CD4-positive, alpha-beta T cell treated with Interleukin-2 at 100 ng/mL for 4 hours (primary cell): ENCODE measurements around the gene RBM34.
A peak's percentile ranks its signal among the peaks of the same experiment; 100 is the strongest.
"Not testable (repeated sequence)": the region's sequence is repeated elsewhere in the genome, so short reads cannot be mapped to it uniquely, and the experiment has no call there.

Source experiments
- DNase-seq: peaks from one replicate; pipeline ENCODE4 v3.0.0-alpha.2; 2020; ENCODE audit warnings: low spot score

RBM34 gene, protein sequence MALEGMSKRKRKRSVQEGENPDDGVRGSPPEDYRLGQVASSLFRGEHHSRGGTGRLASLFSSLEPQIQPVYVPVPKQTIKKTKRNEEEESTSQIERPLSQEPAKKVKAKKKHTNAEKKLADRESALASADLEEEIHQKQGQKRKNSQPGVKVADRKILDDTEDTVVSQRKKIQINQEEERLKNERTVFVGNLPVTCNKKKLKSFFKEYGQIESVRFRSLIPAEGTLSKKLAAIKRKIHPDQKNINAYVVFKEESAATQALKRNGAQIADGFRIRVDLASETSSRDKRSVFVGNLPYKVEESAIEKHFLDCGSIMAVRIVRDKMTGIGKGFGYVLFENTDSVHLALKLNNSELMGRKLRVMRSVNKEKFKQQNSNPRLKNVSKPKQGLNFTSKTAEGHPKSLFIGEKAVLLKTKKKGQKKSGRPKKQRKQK

DNA sequence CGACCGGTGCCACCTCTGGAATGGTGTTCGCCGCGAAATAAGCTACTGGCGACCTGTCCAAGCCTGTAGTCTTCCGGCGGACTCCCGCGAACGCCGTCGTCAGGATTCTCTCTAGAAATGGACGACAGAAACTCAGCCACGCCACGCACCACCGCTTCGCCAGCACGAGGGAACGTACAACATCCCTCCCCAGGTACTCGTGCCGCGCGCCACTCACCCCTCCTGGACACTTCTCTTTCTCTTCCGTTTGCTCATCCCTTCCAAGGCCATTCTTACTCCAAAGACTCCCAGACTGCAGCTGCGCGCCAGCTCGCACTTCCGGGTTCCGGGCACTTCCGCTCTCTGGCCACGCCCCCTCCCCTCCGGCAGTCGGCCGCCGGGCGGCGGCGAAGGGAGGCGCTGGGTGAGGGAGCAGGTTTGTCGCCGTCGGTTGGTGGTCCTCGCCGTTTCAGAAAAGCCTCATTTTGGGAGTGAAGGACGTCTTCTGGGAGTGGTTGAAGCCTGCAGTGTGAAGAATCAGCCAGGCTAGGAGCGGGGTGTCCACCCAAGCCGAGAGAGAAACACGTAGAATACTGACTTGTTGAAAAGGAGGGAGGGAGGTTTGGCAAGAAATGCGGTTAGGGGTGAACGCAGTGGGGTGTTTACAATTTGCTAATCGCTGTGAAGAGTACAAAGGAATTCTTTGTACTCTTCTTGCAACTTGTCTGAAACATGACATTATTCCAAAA is at the start of gene RBM34:
Gene RBM34 (minus strand): TSS at position 294 of the 728 bp plus-strand sequence. CDS start 24 bp downstream, at position 270.
- DNase-seq: peak; percentile 90

DNA sequence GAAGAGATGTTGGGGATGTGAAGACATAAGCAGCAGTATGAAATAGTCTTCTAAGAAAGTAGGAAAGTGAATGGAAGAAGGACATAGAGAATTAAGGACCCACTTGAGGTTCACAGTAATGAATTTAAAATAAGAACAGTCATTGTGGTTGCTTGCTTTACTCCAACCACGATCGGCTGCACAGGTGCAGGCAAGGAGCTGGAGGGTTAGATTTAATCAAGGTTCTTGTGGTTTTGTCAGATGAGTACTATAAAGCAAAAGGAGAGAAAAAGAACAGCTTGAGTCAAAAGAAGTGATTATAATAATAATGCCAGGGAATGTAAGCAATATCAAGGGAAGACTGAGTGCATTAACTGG is 46.1 kb upstream of the RBM34 start:
- peak; percentile 66 for DNase-seq

DNA sequence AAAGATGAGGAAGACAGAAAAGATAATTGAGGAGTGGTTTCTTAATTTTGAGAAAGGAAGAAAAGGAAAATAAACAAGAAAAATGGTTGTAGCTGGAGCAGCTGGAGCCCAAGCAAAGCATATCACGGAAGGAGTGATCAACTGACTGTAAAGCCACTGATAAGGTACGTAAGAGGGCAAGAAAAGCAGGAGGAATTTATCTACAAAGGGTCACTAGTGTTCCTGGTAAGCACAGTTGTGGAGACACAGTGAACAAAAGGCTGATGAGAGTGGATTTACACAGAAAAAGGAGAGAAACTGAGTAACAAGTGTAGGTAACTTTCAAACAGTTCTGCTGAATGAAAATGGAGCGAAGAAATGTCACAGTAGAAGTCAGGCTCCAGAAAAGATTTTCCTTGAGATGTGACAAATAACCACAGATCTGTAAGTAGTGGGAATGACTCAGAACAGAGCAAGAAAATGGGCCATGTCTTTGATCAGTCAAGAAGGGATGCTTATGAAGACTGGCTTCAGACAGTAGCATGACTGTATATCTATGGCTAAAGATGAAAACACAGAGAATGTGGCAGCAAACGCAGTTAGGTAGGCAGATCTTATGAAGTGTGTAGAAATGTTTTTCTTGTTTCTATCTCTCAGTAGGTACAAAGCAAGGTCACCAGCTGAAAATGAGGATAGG is 45.6 kb upstream of the RBM34 start:
- peak; percentile 67 for DNase-seq

DNA sequence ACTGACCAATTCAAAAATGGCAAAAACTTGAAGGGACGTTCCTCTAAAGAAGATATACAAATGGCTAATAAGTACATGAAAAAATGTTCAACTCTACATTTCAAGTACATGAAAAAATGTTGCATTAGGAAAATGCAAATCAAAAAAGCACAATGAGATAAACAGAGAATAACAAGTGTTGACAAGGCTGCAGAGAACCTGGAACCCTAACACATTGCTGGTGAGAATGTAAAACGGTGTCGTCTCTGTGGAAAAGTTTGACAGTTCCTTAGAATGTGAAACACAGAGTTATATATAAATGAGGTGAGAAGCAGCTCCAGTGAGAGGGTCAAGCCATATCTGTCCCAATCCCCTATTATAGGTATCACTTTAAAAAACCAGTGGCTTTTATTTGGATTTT is 44.6 kb upstream of the RBM34 start:
- DNase-seq: no peak

DNA sequence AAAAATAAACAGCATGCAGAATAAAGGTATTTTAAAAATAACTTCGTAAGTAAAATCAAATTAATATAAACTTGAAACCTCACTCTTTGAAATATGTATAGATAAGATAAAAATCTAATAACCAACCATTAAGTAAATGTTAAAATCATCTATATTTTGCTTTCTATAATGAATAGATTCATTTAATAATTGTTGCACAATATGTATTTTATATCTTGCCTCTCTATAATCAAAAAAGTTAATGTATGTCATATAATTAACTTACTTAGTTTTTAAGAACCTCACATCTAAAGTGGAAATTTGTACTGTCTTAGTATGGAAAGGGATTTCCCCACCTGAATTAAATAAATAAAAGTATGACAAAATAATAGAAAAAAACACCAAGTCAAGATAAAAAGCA is 42.4 kb upstream of the RBM34 start:
- no peak for DNase-seq

DNA sequence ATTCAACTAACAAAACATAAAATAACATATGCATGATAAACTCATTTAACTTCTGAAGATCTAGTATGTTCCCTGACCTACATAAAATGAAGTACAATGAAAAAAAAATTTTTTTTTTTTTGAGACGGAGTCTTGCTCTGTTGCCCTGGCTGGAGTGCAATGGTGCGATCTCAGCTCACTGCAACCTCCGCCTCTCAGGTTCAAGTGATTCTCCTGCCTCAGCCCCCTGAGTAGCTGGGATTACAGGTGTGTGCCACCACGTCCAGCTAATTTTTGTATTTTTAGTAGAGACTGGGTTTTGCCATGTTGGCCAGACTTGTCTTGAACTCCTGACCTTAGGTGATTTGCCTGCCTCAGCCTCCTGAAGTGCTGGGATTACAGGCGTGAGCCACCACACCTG is 41.4 kb upstream of the RBM34 start:
- DNase-seq: not testable (repeated sequence)

DNA sequence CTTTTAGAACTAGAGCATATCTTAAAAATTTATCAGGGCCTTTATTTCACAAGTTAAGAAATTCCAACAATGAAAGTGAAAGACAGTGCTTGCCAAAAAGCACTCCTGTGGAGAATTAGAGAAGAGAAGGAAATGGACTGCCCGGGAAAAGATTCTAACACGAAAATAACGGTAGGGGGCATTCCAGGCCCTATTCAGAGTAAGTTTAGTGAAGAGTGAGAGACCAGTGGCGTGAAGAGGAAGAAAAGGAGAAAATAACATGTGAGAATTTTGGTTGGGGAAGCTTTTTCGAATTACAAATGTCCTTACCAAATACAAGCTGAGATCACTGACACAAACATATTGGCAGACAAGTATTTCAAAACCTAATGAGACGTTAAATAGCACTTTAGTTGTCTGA is 38.4 kb upstream of the RBM34 start:
- no peak for DNase-seq

DNA sequence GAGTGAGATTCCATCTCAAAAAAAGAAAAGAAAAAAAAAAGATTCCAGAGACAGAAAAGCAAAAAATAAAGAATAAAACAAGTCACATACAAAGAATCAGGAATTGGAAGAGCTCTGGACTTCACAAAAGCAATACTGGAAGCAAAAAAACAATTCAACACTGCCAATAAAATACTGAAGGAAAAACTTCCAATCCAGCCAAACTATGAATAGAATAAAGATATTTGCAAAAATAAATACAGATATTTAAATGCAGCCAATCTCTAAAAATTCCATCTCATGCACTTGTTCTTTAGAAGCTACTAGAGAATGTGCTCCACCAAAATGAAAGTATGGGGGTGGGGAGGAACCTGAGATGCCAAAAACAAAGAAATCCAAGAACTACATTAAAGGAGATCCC is 29.4 kb upstream of the RBM34 start:
- no peak for DNase-seq

DNA sequence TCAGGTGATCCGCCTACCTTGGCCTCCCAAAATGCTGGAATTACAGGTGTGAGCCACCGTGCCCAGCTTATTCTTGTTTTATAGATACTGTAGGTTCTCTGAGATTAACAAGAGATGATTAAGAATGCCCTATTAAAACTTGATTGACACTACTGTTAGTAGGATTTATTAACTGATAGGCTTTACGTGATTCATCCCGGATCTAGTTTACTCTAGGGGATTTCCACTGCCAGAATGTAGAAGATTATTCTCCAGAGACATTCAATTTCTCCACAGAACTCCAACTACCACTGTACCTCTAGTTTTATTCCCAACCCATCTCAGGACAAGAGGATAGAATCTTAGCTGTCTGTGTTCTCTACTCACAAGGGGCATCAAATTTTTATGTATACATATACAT is 26.3 kb upstream of the RBM34 start:
- no peak for DNase-seq

DNA sequence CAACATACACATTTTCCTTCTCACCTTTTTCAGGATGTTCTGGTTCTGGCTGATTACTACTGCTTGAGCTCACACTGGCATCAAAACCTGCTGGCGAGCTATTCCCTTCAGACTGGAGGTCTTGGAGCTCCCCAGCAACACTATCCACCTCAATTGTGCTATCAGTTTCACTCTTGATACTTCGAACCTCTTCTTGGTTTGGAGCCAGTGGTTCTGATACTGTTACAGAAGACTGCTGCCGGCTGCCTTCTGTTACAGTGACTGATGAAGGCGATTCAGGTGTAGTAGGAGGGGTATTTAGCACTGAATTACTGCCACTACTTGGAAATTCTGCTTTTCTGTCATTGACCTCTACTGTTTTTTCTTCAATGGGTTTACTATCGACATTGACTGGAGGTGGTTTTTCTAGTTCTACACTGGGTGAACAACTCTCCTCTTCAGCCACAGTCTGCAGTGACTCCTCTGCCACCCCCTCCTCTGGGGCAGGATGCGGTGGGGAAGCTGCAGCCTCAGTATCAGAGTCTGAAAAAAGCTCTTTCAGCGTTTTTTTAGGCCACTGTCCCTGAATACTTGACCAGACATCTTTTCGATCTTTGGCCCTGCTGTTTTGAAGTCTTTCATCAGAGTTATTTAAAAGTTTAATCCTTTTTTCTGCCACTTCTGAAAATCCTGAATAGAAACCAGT is 20.7 kb upstream of the RBM34 start:
- no peak for DNase-seq

DNA sequence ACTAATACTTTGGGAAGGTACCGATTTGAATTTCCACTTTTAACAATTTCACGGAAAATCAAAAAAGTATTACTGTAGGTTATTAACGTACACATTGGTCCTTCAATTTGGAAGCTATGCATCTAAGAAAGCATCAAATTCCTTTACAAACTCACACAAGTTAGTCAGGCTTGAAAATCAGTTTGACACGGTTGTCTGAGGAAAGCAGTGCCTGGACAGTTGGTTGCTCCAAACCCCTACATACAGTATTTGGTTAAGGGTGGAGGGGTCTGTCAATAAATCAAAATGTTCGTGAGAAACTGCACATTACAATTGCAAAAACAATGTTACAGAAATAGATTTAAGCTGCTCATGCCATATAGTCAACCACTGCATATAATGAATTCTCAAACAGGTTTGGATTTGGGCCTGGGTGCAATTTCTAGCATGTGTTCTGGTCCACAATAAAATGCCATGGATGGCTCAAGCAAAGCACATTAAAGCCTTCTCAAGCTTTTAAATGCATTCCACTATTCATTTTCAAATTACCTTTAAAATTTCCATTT is 19.9 kb upstream of the RBM34 start:
- DNase-seq: no peak

DNA sequence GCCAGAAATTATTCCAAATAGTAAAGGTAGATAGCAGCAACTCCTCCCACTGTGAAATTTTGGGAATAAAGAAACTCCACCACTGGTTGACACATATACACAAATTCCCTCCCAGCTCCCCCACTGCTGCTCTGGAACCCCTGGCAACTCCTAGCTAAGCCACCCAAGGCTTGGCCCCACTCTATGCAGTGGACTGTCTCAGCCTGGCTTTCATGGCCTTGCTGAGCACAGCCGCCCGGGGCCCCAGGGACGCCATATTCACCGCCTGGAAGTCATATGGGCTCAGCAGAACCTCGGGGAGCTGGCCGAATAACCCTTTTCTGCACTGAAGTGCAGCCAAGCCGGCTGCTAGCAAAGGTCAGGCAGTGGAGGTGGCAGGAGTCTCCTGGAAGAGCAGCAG is 15.4 kb upstream of the RBM34 start:
- DNase-seq: no peak

DNA sequence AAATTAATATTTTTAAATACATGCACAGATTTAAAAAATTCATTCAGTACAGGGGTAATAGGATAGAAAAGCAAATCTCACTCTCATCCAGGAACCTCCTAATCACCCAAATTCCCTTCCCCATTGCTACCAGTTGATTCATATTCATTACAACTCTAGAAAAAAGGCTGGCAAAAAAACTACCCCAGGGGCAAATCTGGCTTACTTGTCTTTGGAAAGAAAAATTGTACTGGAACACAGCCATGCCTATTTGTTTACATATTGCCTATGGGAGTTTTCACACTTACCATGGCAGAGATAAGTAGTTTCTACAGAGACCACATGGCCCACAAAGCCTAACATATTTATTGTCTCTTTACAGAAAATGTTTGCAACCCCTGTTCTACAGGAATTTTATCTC is 8.9 kb upstream of the RBM34 start:
- no peak for DNase-seq

DNA sequence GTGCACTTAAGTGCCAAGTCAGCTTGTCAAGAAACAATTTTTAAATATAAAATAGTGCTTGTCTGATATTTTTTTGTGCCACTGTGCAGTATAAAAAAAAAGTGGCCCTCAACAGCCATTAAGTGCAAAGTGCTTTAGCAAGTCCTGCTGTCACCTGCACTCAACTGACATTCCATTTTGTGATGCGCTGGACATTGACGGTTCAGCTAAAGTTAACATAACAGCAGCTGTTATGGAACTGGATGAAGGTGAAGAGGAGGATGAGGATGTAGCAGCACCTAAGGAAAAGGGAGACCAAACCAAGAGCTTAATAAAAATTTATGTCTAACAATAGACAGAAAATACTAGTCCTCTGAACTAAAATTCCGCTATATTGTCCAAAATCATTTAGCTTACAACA is 7.3 kb upstream of the RBM34 start:
- DNase-seq: no peak

DNA sequence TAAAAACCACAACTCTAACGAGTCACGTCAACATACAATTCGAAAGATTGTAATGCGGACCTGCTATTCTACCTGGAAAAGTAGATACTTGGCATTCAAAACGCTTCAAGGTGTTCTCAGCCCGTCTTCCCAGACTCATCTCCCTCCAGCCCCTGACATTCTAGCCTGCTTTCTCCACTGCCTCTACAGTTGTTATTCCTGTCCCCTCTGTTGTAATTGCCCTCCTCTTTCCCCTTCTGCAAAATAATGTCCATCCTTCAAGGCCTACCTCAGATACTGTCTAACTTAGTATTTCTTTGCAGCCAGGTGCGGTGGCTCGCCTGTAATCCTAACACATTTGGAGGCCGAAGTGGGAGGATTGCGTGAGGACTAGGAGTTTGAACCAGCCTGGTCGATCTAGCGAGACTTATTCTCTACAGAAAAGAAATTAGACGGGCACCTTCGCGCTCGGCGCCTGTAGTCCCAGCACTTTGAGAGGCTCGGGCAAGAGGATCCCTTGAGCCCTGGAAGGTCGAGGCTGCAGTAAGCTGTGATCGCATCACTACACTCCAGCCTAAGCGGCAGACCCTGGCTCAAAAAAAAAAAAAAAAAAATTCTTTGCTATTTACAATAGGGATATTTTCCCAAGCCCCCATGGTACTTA is 756 bp upstream of the RBM34 start:
- no peak for DNase-seq

DNA sequence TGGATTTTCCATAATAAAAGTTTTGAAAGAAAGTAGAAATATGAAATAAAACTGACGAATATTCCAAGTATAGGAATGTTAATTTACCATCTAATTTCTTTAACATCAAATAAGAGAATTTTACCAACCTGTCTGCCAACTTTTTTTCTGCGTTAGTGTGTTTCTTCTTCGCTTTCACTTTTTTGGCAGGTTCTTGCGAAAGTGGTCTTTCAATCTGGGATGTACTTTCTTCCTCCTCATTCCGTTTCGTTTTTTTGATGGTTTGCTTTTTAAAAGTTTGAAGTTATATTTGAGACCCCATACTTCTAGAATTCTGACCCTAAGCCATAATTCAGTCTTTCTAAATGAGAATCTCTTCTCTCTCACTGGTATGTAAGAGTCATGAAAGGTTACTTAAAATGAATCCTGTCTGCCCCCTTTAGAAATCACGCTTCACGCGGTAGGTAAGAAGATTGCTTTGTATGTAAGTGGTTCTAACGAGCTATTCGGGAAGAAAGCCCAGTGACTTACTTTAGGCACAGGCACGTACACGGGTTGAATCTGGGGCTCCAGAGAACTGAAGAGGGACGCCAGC is 580 bp downstream of the RBM34 start:
- DNase-seq: peak; percentile 58

DNA sequence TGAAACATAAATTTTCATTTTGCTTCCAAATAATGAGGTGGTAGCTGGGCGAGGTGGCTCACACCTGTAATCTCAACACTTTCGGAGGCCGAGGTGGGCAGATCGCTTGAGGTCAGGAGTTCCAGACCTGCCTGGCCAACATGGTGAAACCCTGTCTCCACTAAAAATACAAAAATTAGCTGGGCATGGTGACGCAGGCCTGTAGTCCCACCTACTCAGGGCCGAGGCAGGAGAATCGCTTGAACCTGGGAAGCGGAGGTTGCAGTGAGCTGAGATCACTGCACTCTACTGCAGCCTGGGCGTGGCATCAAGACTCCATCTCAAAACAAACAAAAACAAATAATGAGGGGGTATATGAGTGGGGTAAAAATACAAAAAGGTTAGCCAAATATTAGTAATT is 1.1 kb downstream of the RBM34 start:
- DNase-seq: not testable (repeated sequence)

DNA sequence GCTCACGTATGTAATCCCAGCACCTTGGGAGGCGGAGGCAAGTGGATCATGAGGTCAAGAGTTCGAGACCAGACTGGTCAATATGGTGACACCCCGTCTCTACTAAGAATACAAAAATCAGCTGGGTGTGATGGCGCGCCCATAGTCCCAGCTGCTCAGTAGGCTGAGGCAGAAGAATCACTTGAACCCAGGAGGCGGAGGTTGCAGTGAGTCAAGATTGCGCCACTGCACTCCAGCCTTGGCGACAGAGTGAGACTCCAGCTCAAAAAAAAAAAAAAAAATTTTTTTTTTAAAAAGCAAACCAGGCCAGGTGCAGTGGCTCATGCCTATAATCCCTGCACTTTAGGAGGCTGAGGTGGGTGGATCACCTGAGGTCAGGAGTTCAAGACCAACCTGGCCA is 1.8 kb downstream of the RBM34 start:
- not testable (repeated sequence) for DNase-seq

DNA sequence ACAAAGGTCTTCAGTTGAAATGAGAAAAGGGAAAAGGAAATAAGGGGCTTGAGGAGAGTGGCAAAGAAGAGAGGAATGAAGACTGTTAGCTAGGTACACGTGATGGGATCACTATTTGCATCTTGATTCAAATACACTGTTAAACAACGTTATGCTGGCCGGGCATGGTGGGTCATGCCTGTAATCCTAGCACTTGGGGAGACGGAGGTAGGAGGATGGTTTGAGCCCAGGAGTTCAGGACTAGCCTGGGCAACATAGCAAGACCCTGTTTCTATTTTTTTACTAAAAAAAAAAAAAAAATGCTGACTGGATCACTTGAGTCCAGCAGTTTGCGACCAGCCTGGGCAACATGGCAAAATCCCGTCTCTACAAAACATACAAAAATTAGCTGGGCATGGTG is 2.4 kb downstream of the RBM34 start:
- DNase-seq: no peak

DNA sequence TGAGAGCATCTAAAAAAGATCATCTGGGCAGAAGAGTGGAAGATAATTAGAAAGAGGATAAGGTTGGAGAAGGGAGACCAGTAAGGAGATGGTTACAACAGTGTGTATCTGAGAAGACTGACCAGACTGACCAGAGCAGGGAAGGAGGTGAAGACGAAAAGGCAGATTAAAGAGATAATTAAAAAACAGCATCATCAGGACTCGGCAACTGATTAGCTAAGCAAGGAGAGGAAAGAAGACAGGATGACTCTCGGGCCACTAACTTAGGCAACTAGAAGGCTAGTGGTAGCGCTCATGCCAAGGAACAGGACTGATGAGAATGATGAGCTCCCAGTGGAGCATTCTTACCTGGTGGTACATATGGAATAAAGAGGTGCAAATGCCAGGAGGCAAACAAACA is 3.9 kb downstream of the RBM34 start:
- no peak for DNase-seq

DNA sequence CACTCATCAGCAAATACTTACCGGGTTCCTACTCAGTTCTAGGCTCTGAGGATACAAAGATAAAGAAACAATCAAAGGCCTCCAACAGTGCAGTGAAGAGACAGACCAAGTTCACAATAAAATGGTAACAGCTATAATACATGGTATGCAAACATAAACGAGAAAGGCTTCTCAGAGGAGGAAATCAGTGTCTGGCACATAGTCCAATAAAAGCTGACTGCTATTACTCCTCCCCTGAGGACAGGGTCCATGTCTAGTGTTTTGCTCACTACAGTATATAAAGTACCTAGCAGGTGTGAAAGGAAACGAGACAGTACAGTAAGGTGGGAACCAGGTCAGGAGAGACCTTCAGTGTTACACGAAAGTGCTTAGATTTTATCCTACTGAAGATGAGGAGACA is 4.3 kb downstream of the RBM34 start:
- DNase-seq: no peak
